Measurements from ENCODE around the gene DPP8. TPM values are rescaled to one million over a fixed set of nuclear protein-coding genes. Genes with fewer than 3 reads are reported as not detected.

The DPP8 gene
- total and polyA plus RNA-seq, 2 donors (not counting 3 experiments of a cell fraction or from before 2014, with no cell fraction given): 12.1 to 35.3 TPM

- FAIRE-seq (no peak), DNase-seq (ENCODE audit: low read depth, low spot score) (no peak)
- Histone ChIP-seq H3K36me3 (ENCODE audit: control insufficient read depth in 2 of 2, extremely low read depth in 1 of 2, insufficient read depth in 2 of 2, low read length in 2 of 2) (no peaks in the 10 kb centered on the region), H3K4me2 (ENCODE audit: insufficient read depth, low read length) (no peak overlapping the region), H3K9me1 (replicated peaks; ENCODE audit: control insufficient read depth, extremely low read depth, insufficient read depth, low read length) (no peaks in the 10 kb centered on the region), H3K9ac (replicated peaks; ENCODE audit: extremely low read depth, insufficient read depth, low read length) (no peak overlapping the region), H3K27me3 (ENCODE audit: control insufficient read depth in 2 of 2, insufficient read depth in 2 of 2, low read length in 2 of 2) (peaks cover 12 to 26% of the 10 kb centered on the region in 2 experiments), H4K20me1 (replicated peaks; ENCODE audit: control insufficient read depth, extremely low read depth, insufficient read depth, low read length) (no peaks in the 10 kb centered on the region), H3K79me2 (ENCODE audit: control insufficient read depth, insufficient read depth, low read length) (no peaks in the 10 kb centered on the region), H3K27ac (ENCODE audit: insufficient read depth, low read depth, low read length) (no peak overlapping the region), H3K4me3 (replicated peaks in 1 of 3; ENCODE audit: insufficient read depth in 1 of 3, low read depth in 1 of 3, low read length in 3 of 3) (no peak overlapping the region), H3K4me1 (ENCODE audit: control insufficient read depth, extremely low read depth, insufficient read depth, low read length) (no peaks in the 10 kb centered on the region), H3K9me3 (replicated peaks; ENCODE audit: control insufficient read depth, insufficient read depth, low read length) (no peaks in the 10 kb centered on the region), H2AFZ (ENCODE audit: low read depth, low read length) (no peak overlapping the region)
- intact Hi-C loops (cut with micrococcal nuclease): no loop called here
- ChIA-PET CTCF (interaction anchor here (0.6 to 2.1 kb wide), 4 partner anchors 9 to 95 kb away, joined by 3 to 7 read pairs (median 6); no protein-coding TSS in a partner anchor), POLR2A (no interaction called here)
- TF ChIP-seq MAX (IDR thresholded peaks at IDR 0.05; ENCODE audit: insufficient read depth, insufficient read length) (no peak), POLR2A (IDR thresholded peaks at IDR 0.05; ENCODE audit: low read depth, low read length) (no peak), CTCF (IDR thresholded peaks at IDR 0.05; ENCODE audit: extremely low read depth in 1 of 2, insufficient read depth in 1 of 2, low read depth in 1 of 2, low read length in 2 of 2) (no peak), EZH2 (IDR thresholded peaks at IDR 0.05; ENCODE audit: borderline replicate concordance, low read depth, low read length, severe bottlenecking) (no peak), FOS (IDR thresholded peaks at IDR 0.05; ENCODE audit: borderline replicate concordance, insufficient read depth, low read length) (no peak)
- dilution Hi-C loops (cut with MboI; ENCODE audit: extremely low pct_ligation_motif_present, low sequenced_read_pairs): no loop called here
- BruUV-seq (replicated peaks): no TSS peak
Measured at GRCh38 chr15:65413760-65414144, 103.7 kb downstream of the DPP8 start.

Data from endothelial cell of umbilical vein (primary cell).